ENCODE results near the gene RNF225.

DNA sequence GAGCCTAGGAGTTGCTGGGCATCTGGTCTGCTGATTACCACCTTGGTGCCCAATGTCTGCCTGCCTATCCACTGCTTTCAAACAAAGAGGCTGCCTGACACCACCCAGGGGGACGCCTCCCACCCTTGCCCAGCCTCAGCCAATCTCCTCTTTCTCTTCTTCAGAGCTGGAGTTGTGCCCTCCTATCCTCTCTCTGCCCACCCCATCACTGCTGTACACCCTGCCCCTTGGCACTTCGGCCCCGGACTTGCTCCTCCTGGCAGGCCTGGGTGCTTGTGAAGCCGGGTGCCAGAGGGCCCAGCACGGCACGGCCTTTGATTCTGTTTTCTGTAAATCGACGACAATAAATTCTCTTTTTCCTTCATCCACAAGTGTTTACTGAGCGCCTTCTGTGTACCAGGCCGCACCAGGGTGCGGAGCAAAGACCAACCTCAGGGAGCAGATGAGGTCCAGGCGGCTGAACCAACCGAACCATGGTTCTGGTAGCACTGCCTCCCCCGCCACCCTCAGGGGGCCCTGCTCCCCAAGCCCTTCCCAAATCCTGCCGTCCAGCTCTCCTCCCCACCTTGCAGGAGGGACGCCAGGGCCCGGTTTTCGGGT lies 5.0 kb downstream of the RNF225 start:
- TF ChIP-seq POLR2A (IDR thresholded peaks at IDR 0.05; ENCODE audit: low read depth, low read length) (no peak), TAF1 (IDR thresholded peaks at IDR 0.05; ENCODE audit: low read depth, low read length) (no peak), POLR2AphosphoS5 (IDR thresholded peaks at IDR 0.05; ENCODE audit: low read depth, low read length) (no peak), SPI1 (IDR thresholded peaks at IDR 0.05; ENCODE audit: low read depth, low read length) (no peak), PAX5 (IDR thresholded peaks at IDR 0.05; ENCODE audit: insufficient read depth, low read length, severe bottlenecking) (no peak)
